HepG2 (cell line): ENCODE results near the gene TMEM255B. TPM values are rescaled to one million over a fixed set of nuclear protein-coding genes. Genes with fewer than 3 reads are reported as not detected.

Experiments
- ATAC-seq: fragments of 200-7000 bp; cut with Tn5 transposase; 3 replicates; pipeline ENCODE4 v1.9.1; 2020; ENCODE audit warnings: mild to moderate bottlenecking, moderate library complexity
- BruUV-seq: library from RNA; stranded (reverse); fragments of 400-500 nt; replicated peaks from 2 replicates; lab custom pipeline; 2021; lab: Mats Ljungman, UMichigan
- CTCF ChIA-PET: fragments of 300-600 bp; formaldehyde crosslinking; extraction: SDS; loops from one replicate; lab custom pipeline; 2021; ENCODE audit warnings: low total read pairs, inconsistent platforms, low intra/inter-chr PET ratio; lab: Yijun Ruan, JAX
- POLR2A ChIA-PET: fragments of 350-600 bp; sonication (Branson Sonifier 250); formaldehyde crosslinking; loops from one replicate; lab custom pipeline; 2020; ENCODE audit warnings: antibody characterized with exemption, inconsistent platforms; lab: Yijun Ruan, JAX
- DNase-seq: peaks from one replicate; pipeline ENCODE4 v3.0.0-alpha.2; 2015; ENCODE audit warnings: low spot score
- FAIRE-seq: peaks from 3 replicates; lab custom pipeline; 2011; peaks lifted over from hg19 to GRCh38; lab: Jason Lieb, UNC
- H2AFZ ChIP-seq: one replicate; pipeline ENCODE4 v1.6.1; 2011; ENCODE audit warnings: low read length, inconsistent platforms
- H3K27ac ChIP-seq: fragments of 300-600 bp; 3 replicates; pipeline ENCODE4 v1.8.0; 2011; ENCODE audit warnings: mixed run types, mild to moderate bottlenecking, mixed read lengths, low read length, inconsistent platforms; ENCODE audit not compliant: insufficient read depth; ENCODE audit errors: extremely low read length
- H3K27me3 ChIP-seq, 2 experiments: fragments of 200-600 bp in 1 of 2; 2 replicates in 1 of 2; 3 replicates in 1 of 2; pipeline versions ENCODE4 v1.6.0 to v1.8.0; 2011; ENCODE audit warnings: low read length in 2 of 2, mild to moderate bottlenecking in 2 of 2, moderate library complexity in 2 of 2, inconsistent platforms in 1 of 2; ENCODE audit not compliant: insufficient read depth in 2 of 2, control insufficient read depth in 1 of 2
- H3K36me3 ChIP-seq, 2 experiments: fragments of 200-600 bp in 1 of 2; replicated peaks in 1 of 2; 2 replicates in 1 of 2; 3 replicates in 1 of 2; pipeline versions ENCODE4 v1.5.1 to v1.8.0; 2011; ENCODE audit warnings: low read length in 2 of 2, inconsistent platforms in 1 of 2; ENCODE audit not compliant: insufficient read depth in 2 of 2, control insufficient read depth in 1 of 2
- H3K4me1 ChIP-seq: 2 replicates; pipeline ENCODE4 v1.5.1; 2012; ENCODE audit warnings: low read length, inconsistent platforms; ENCODE audit not compliant: insufficient read depth
- H3K4me2 ChIP-seq: 2 replicates; pipeline ENCODE4 v1.6.0; 2011; ENCODE audit warnings: low read depth, low read length, inconsistent platforms
- H3K4me3 ChIP-seq, 3 experiments: fragments of 200-600 bp in 1 of 3; sonication (generic), shearing (Covaris generic) in 1 of 3; replicated peaks in 1 of 3; 2 replicates each; pipeline ENCODE4 v1.5.1; 2011 to 2016; ENCODE audit warnings: low read length in 3 of 3, inconsistent platforms in 2 of 3, low read depth in 2 of 3, mild to moderate bottlenecking in 2 of 3, control low read depth in 1 of 3, mixed read lengths in 1 of 3; ENCODE audit not compliant: insufficient read depth in 1 of 3
- H3K79me2 ChIP-seq: one replicate; pipeline ENCODE4 v1.6.1; 2011; ENCODE audit warnings: low read length, inconsistent platforms; ENCODE audit not compliant: insufficient read depth
- H3K9ac ChIP-seq: 2 replicates; pipeline ENCODE4 v1.6.0; 2011; ENCODE audit warnings: mild to moderate bottlenecking, low read depth, low read length, inconsistent platforms; ENCODE audit not compliant: insufficient read depth
- H3K9me3 ChIP-seq: 2 replicates; pipeline ENCODE4 v1.5.1; 2012; ENCODE audit warnings: mild to moderate bottlenecking, low read length
- H4K20me1 ChIP-seq: 2 replicates; pipeline ENCODE4 v1.6.0; 2011; ENCODE audit warnings: inconsistent platforms, mild to moderate bottlenecking, low read length, moderate library complexity; ENCODE audit not compliant: insufficient read depth
- ATF7 ChIP-seq, 2 experiments: fragments of 450-650 bp in 1 of 2; sonication (generic) in 1 of 2; formaldehyde crosslinking in 1 of 2; IDR thresholded peaks; 2 replicates each; pipeline versions ENCODE4 v1.4.0 to v1.6.1; 2016 to 2020; ENCODE audit warnings: antibody characterized with exemption in 1 of 2, mild to moderate bottlenecking in 1 of 2, missing genetic modification reagents in 1 of 2
- CHD4 ChIP-seq: fragments of 200-600 bp; sonication (generic); IDR thresholded peaks from 2 replicates; pipeline ENCODE4 v1.7.0; 2017; ENCODE audit warnings: mild to moderate bottlenecking, low read length, borderline replicate concordance
- FOSL2 ChIP-seq: sonication (generic); formaldehyde crosslinking; IDR thresholded peaks from 2 replicates; pipeline ENCODE4 v1.4.0; 2020; ENCODE audit warnings: missing genetic modification reagents
- GTF2F1 ChIP-seq: fragments of 150-350 bp; IDR thresholded peaks from 2 replicates; pipeline ENCODE4 v1.6.1; 2014; ENCODE audit warnings: low read length
- HNRNPLL ChIP-seq: fragments of 200-400 bp; formaldehyde crosslinking; IDR thresholded peaks from 2 replicates; pipeline ENCODE4 v1.6.1; 2017; ENCODE audit warnings: mild to moderate bottlenecking, low read depth, low read length; ENCODE audit not compliant: poor library complexity, severe bottlenecking
- MIER2 ChIP-seq: IDR thresholded peaks from 2 replicates; pipeline ENCODE4 v1.6.1; 2016; ENCODE audit warnings: missing biosample characterization, missing genetic modification reagents
- NFRKB ChIP-seq: fragments of 450-650 bp; IDR thresholded peaks from 2 replicates; pipeline ENCODE4 v1.6.1; 2017
- ZFP62 ChIP-seq: sonication (generic); formaldehyde crosslinking; IDR thresholded peaks from 2 replicates; pipeline ENCODE4 v1.4.0; 2020; ENCODE audit warnings: missing genetic modification reagents
- ZMYM3 ChIP-seq: sonication (generic); formaldehyde crosslinking; IDR thresholded peaks from 2 replicates; pipeline ENCODE4 v1.5.1; 2020; ENCODE audit warnings: mild to moderate bottlenecking, missing genetic modification reagents
- ZNF331 ChIP-seq: sonication (generic); formaldehyde crosslinking; IDR thresholded peaks from 2 replicates; pipeline ENCODE4 v1.4.0; 2020; ENCODE audit warnings: missing genetic modification reagents
- ZNF510 ChIP-seq: sonication (generic); formaldehyde crosslinking; IDR thresholded peaks from 2 replicates; pipeline ENCODE4 v1.4.0; 2020; ENCODE audit warnings: low read depth, mild to moderate bottlenecking, missing genetic modification reagents
- ZNF850 ChIP-seq: sonication (generic); formaldehyde crosslinking; conservative IDR thresholded peaks from 2 replicates; pipeline ENCODE4 v1.9.0; 2021; ENCODE audit warnings: mild to moderate bottlenecking, missing genetic modification reagents
- WGBS: methylation state at CpG from one replicate; pipeline ENCODE4 v1.1.6; 2017; ENCODE audit warnings: low lambda C conversion rate; 5-methylcytosine and 5-hydroxymethylcytosine counted together
- in situ Hi-C: cut with HindIII; loops from 2 replicates; pipeline ENCODE4 v1.10.0; 2017; ENCODE audit warnings: low pct_unique_long_range_greater_than_20kb; ENCODE audit not compliant: extremely low pct_ligation_motif_present
- intact Hi-C: fragments of 100-400 bp; cut with micrococcal nuclease; formaldehyde crosslinking; loops from one replicate; pipeline ENCODE4 v1.10.0; 2022; ENCODE audit not compliant: unreplicated experiment
- polyA plus RNA-seq, 8 experiments: library from polyadenylated mRNA; depleted of rRNA in 3 of 8; stranded (reverse) in 7 of 8; unstranded in 1 of 8; fragments of >200 nt; fragmentation: Illumina TruSeq in 4 of 8; extraction: Trizol in 4 of 8; gene quantifications; 2 replicates each; pipeline versions ENCODE4 v1.2.1 to v1.2.3, GENCODE V29; 2011 to 2016; ENCODE audit warnings: low read depth in 4 of 8, missing spikeins in 1 of 8, mixed read lengths in 1 of 8; ENCODE audit not compliant: insufficient read depth in 1 of 8
- total RNA-seq, 5 experiments: library from RNA; depleted of rRNA; stranded (reverse); fragments of >200 nt; fragmentation: Illumina TruSeq; extraction: Trizol; gene quantifications; 2 replicates each; pipeline ENCODE4 v1.2.3, GENCODE V29; 2016; ENCODE audit warnings: low read depth in 1 of 5
- TF ChIP-seq, protein P1 (sequence below): sonication (generic); formaldehyde crosslinking; IDR thresholded peaks from 2 replicates; pipeline ENCODE4 v1.5.1; 2020; ENCODE audit warnings: mild to moderate bottlenecking, missing genetic modification reagents, moderate library complexity
- TF ChIP-seq, protein P2 (sequence below): sonication (generic); formaldehyde crosslinking; conservative IDR thresholded peaks from 2 replicates; pipeline ENCODE4 v1.8.0; 2022; ENCODE audit warnings: missing genetic modification reagents
- TF ChIP-seq, protein P3 (sequence below): sonication (generic); formaldehyde crosslinking; IDR thresholded peaks from 2 replicates; pipeline ENCODE4 v1.5.0; 2020; ENCODE audit warnings: missing genetic modification reagents
- TF ChIP-seq, protein P4 (sequence below): sonication (generic); formaldehyde crosslinking; IDR thresholded peaks from 2 replicates; pipeline ENCODE4 v1.4.0; 2020; ENCODE audit warnings: missing genetic modification reagents

Gene TMEM255B
- total and polyA plus RNA-seq, 2 of the 13 experiments (the other 11 are each of a cell fraction or from before 2014, with no cell fraction given) = not detected

DNA sequence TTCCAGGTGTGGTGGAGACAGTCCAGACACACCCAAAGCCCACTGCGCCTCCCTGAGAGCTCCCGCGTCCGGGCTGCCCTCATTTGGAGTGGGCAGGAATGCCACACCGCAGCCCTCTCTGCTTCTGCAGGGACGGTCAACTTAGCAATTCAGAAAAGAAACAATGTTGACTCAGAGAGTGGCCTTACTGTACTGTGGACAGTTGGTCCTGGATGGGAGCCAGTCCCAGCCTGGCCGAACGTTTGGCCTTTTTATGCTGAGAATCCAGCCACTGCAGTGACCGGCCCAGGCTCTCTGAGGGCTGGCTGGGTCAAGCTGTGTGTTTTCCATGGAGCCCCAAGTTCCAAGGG is 97.7 kb downstream of the TMEM255B start:
- 0% methylated on average over 4 of the region's 9 CpGs for WGBS
- FAIRE-seq (peak; percentile 48), ATAC-seq (peak; percentile 79), DNase-seq (peak; percentile 21)
- no TSS peak for BruUV-seq
- Histone ChIP-seq H3K36me3 (no peaks in the 10 kb centered on the region), H3K9me3 (no peaks in the 10 kb centered on the region), H3K27me3 (peaks cover 0 to 4% of the 10 kb centered on the region in 2 experiments; a peak in 2 of 5 replicates), H4K20me1 (no peaks in the 10 kb centered on the region), H2AFZ (no peak overlapping the region), H3K79me2 (no peaks in the 10 kb centered on the region), H3K9ac (no peak overlapping the region), H3K4me1 (peaks cover 67% of the 10 kb centered on the region), H3K4me2 (peak overlapping the region; percentile 37), H3K4me3 (no peak overlapping the region; a peak in 1 of 6 replicates), H3K27ac (no peak overlapping the region)
- in situ Hi-C loops (no loop called here), intact Hi-C loops (no loop called here)
- ChIA-PET CTCF (no interaction called here), POLR2A (no interaction called here)
- TF ChIP-seq ZMYM3 = 0 out of 2 replicates have a peak, but pooled peaks have one; percentile 29
- no peak for TF ChIP-seq GTF2F1
- TF ChIP-seq, protein P1, sequence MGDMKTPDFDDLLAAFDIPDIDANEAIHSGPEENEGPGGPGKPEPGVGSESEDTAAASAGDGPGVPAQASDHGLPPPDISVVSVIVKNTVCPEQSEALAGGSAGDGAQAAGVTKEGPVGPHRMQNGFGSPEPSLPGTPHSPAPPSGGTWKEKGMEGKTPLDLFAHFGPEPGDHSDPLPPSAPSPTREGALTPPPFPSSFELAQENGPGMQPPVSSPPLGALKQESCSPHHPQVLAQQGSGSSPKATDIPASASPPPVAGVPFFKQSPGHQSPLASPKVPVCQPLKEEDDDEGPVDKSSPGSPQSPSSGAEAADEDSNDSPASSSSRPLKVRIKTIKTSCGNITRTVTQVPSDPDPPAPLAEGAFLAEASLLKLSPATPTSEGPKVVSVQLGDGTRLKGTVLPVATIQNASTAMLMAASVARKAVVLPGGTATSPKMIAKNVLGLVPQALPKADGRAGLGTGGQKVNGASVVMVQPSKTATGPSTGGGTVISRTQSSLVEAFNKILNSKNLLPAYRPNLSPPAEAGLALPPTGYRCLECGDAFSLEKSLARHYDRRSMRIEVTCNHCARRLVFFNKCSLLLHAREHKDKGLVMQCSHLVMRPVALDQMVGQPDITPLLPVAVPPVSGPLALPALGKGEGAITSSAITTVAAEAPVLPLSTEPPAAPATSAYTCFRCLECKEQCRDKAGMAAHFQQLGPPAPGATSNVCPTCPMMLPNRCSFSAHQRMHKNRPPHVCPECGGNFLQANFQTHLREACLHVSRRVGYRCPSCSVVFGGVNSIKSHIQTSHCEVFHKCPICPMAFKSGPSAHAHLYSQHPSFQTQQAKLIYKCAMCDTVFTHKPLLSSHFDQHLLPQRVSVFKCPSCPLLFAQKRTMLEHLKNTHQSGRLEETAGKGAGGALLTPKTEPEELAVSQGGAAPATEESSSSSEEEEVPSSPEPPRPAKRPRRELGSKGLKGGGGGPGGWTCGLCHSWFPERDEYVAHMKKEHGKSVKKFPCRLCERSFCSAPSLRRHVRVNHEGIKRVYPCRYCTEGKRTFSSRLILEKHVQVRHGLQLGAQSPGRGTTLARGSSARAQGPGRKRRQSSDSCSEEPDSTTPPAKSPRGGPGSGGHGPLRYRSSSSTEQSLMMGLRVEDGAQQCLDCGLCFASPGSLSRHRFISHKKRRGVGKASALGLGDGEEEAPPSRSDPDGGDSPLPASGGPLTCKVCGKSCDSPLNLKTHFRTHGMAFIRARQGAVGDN (CRISPR knock-in tag) = peak; percentile 17; the same call in 1 of the 2 replicates
- 0 out of 2 replicates have a peak, but pooled peaks have one; percentile 28 for TF ChIP-seq ZNF331 (CRISPR knock-in tag)
- peak; percentile 18; the same call in 1 of the 2 replicates for TF ChIP-seq FOSL2
- TF ChIP-seq, protein P2, sequence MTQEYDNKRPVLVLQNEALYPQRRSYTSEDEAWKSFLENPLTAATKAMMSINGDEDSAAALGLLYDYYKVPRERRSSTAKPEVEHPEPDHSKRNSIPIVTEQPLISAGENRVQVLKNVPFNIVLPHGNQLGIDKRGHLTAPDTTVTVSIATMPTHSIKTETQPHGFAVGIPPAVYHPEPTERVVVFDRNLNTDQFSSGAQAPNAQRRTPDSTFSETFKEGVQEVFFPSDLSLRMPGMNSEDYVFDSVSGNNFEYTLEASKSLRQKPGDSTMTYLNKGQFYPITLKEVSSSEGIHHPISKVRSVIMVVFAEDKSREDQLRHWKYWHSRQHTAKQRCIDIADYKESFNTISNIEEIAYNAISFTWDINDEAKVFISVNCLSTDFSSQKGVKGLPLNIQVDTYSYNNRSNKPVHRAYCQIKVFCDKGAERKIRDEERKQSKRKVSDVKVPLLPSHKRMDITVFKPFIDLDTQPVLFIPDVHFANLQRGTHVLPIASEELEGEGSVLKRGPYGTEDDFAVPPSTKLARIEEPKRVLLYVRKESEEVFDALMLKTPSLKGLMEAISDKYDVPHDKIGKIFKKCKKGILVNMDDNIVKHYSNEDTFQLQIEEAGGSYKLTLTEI (CRISPR knock-in tag) = no peak
- no peak for TF ChIP-seq HNRNPLL
- TF ChIP-seq NFRKB = no peak
- peak; percentile 99 for TF ChIP-seq ZNF850 (CRISPR knock-in tag)
- TF ChIP-seq MIER2 (CRISPR knock-in tag) = 0 out of 2 replicates have a peak, but pooled peaks have one; percentile 21
- TF ChIP-seq, protein P3, sequence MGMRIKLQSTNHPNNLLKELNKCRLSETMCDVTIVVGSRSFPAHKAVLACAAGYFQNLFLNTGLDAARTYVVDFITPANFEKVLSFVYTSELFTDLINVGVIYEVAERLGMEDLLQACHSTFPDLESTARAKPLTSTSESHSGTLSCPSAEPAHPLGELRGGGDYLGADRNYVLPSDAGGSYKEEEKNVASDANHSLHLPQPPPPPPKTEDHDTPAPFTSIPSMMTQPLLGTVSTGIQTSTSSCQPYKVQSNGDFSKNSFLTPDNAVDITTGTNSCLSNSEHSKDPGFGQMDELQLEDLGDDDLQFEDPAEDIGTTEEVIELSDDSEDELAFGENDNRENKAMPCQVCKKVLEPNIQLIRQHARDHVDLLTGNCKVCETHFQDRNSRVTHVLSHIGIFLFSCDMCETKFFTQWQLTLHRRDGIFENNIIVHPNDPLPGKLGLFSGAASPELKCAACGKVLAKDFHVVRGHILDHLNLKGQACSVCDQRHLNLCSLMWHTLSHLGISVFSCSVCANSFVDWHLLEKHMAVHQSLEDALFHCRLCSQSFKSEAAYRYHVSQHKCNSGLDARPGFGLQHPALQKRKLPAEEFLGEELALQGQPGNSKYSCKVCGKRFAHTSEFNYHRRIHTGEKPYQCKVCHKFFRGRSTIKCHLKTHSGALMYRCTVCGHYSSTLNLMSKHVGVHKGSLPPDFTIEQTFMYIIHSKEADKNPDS (CRISPR knock-in tag) = no peak
- TF ChIP-seq ZNF510 (CRISPR knock-in tag) = no peak
- TF ChIP-seq, protein P4, sequence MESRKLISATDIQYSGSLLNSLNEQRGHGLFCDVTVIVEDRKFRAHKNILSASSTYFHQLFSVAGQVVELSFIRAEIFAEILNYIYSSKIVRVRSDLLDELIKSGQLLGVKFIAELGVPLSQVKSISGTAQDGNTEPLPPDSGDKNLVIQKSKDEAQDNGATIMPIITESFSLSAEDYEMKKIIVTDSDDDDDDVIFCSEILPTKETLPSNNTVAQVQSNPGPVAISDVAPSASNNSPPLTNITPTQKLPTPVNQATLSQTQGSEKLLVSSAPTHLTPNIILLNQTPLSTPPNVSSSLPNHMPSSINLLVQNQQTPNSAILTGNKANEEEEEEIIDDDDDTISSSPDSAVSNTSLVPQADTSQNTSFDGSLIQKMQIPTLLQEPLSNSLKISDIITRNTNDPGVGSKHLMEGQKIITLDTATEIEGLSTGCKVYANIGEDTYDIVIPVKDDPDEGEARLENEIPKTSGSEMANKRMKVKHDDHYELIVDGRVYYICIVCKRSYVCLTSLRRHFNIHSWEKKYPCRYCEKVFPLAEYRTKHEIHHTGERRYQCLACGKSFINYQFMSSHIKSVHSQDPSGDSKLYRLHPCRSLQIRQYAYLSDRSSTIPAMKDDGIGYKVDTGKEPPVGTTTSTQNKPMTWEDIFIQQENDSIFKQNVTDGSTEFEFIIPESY (CRISPR knock-in tag) = no peak
- TF ChIP-seq CHD4 = no peak
- TF ChIP-seq ZFP62 (CRISPR knock-in tag) = no peak
- no peak for TF ChIP-seq ATF7 (IDR thresholded peaks at IDR 0.05)
- TF ChIP-seq ATF7 (CRISPR knock-in tag; IDR thresholded peaks at IDR 0.05) = no peak
